ENCODE measurements around the gene ATRN. TPM values are rescaled to one million over a fixed set of nuclear protein-coding genes. Genes with fewer than 3 reads are reported as not detected.

The ATRN gene
- total RNA-seq, 6 donors from 2014 or later, result 13.6 to 39.5 (median 27.0) TPM

DNA sequence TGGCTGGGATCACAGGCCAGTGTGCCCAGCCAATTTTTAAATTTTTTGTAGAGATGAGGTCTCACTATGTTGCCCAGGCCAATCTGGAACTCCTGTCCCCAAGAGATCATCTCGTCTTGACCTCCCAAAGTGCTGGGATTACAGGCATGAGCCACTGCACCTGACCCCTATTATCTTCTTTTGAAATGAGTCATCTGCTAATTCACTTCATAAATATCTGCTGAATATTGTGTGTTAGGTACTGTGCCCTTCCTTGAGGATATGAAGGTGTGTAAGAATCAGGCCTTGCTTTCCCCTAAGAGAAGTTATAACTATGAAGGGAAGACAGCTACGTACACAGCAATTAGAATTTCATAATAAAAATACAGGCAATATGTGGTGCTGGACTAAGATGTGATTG is 8.2 kb downstream of the ATRN start:
- DNase-seq (no peak), ATAC-seq (ENCODE audit: low FRiP score in 2 of 2) (no peak)
- Histone ChIP-seq H3K27me3 (no peaks in the 10 kb centered on the region), H3K9me3 (no peaks in the 10 kb centered on the region), H3K4me3 (no peak overlapping the region), H3K4me1 (peaks cover 0 to 6% (median 0%) of the 10 kb centered on the region in 4 donors), H3K27ac (no peak overlapping the region), H3K36me3 (no peaks in the 10 kb centered on the region)
- TF ChIP-seq POLR2AphosphoS5 (IDR thresholded peaks at IDR 0.05), result no peak
- 96 to 98% methylated on average over 2 of the region's 2 CpGs for WGBS, 2 donors

GRCh38 chr20:3479759-3480615 is 9.2 kb downstream of the ATRN start:
- no peaks in the 10 kb centered on the region for H3K27me3 ChIP-seq
- H3K9me3 ChIP-seq, result no peaks in the 10 kb centered on the region
- peaks cover 0 to 3% (median 0%) of the 10 kb centered on the region in 4 donors for H3K4me1 ChIP-seq
- TF ChIP-seq CTCF (IDR thresholded peaks at IDR 0.05) (no peak), EP300 (IDR thresholded peaks at IDR 0.05) (no peak), POLR2AphosphoS5 (IDR thresholded peaks at IDR 0.05) (no peak), POLR2A (IDR thresholded peaks at IDR 0.05) (no peak)
- no peak for DNase-seq
- ATAC-seq (ENCODE audit: low FRiP score in 2 of 2), result no peak
- H3K36me3 ChIP-seq, result no peaks in the 10 kb centered on the region
- WGBS, 2 donors, result 87 to 94% methylated on average over 11 of the region's 11 CpGs
- no peak overlapping the region for H3K4me3 ChIP-seq
- H3K27ac ChIP-seq, result no peak overlapping the region

DNA sequence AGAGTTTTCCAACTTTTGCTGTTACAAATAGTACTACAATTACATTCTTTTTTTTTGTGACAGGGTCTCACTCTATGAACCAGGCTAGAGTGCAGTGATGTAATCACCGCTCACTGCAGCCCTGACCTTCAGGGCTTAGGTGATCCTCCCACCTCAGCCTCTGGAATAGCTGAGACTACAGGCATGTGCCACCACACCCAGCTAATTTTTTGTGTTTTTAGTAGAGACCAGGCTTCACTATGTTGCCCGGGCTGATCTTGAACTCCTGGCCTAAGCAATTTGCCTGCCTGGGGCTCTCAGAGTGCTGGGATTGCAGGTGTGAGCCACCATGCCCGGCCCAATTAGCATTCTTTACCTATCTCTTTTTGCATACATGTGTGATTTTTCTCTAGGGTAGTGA is 12.5 kb downstream of the ATRN start:
- Histone ChIP-seq H3K4me1 (peaks cover 0 to 3% (median 0%) of the 10 kb centered on the region in 4 donors), H3K4me3 (no peak overlapping the region), H3K27me3 (no peaks in the 10 kb centered on the region), H3K36me3 (no peaks in the 10 kb centered on the region), H3K9me3 (peaks cover 0 to 7% (median 0%) of the 10 kb centered on the region in 4 donors), H3K27ac (no peak overlapping the region)
- 84 to 87% methylated on average over 3 of the region's 3 CpGs for WGBS, 2 donors
- TF ChIP-seq EP300 (IDR thresholded peaks at IDR 0.05) (no peak), POLR2A (IDR thresholded peaks at IDR 0.05) (no peak)
- no peak for ATAC-seq (ENCODE audit: low FRiP score in 2 of 2)
- no peak for DNase-seq

DNA sequence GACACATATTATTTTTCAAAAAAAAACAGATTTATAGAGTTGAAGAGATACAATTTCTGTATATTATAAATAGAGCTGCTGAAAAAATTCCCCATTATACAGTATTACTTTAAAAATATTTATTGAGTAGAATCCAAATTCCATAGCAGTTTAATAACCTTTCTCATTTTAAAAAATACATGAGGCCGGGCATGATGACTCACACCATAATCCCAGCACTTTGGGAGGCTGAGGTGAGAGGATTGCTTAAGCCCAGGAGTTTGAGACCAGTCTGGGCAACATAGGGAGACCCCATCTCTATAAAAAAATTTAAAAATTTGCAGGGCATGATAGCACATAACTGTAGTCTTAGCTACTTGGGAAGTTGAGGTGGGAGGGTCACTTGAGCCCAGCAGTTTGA is 13.0 kb downstream of the ATRN start:
- Histone ChIP-seq H3K4me3 (no peak overlapping the region), H3K36me3 (no peaks in the 10 kb centered on the region), H3K27ac (no peak overlapping the region), H3K4me1 (peaks cover 0 to 3% (median 0%) of the 10 kb centered on the region in 4 donors), H3K9me3 (peaks cover 0 to 7% (median 0%) of the 10 kb centered on the region in 4 donors), H3K27me3 (no peaks in the 10 kb centered on the region)
- WGBS, 2 donors, result 63 to 85% methylated on average over 1 of the region's 1 CpG
- DNase-seq (no peak), ATAC-seq (ENCODE audit: low FRiP score in 2 of 2) (no peak)
- no peak for TF ChIP-seq EP300 (IDR thresholded peaks at IDR 0.05)
- TF ChIP-seq CTCF (IDR thresholded peaks at IDR 0.05), result no peak
- no peak for TF ChIP-seq POLR2AphosphoS5 (IDR thresholded peaks at IDR 0.05)
- no peak for TF ChIP-seq POLR2A (IDR thresholded peaks at IDR 0.05)

GRCh38 chr20:3485913-3486312 is 15.1 kb downstream of the ATRN start:
- DNase-seq (no peak), ATAC-seq (ENCODE audit: low FRiP score in 2 of 2) (no peak)
- TF ChIP-seq POLR2AphosphoS5 (IDR thresholded peaks at IDR 0.05) (no peak), CTCF (IDR thresholded peaks at IDR 0.05) (no peak), POLR2A (IDR thresholded peaks at IDR 0.05) (no peak), EP300 (IDR thresholded peaks at IDR 0.05) (no peak)
- no peak overlapping the region for H3K27ac ChIP-seq
- peaks cover 0 to 7% (median 0%) of the 10 kb centered on the region in 4 donors for H3K9me3 ChIP-seq
- H3K36me3 ChIP-seq, result peaks cover 0 to 3% (median 0%) of the 10 kb centered on the region in 4 donors
- peaks cover 0 to 3% (median 0%) of the 10 kb centered on the region in 4 donors for H3K4me1 ChIP-seq
- no peaks in the 10 kb centered on the region for H3K27me3 ChIP-seq
- no peak overlapping the region for H3K4me3 ChIP-seq
- WGBS, 2 donors, result 93 to 100% methylated on average over 1 of the region's 1 CpG
